Transverse colon (tissue), 4 donors: ENCODE data around the gene TENT5C. TPM values are rescaled to one million over a fixed set of nuclear protein-coding genes. Genes with fewer than 3 reads are reported as not detected.

Experiments
- DNase-seq: peaks from one replicate; pipeline ENCODE4 v3.0.0-alpha.2; 2019
- H3K27ac ChIP-seq, 4 donors: fragments of 200-600 bp; sonication (generic); 2 replicates each; pipeline ENCODE4 v1.5.1; 2016 to 2018; ENCODE audit warnings: inconsistent platforms in 4 of 4
- H3K27me3 ChIP-seq: fragments of 200-600 bp; sonication (generic); 2 replicates; pipeline ENCODE4 v1.5.1; 2017; ENCODE audit warnings: inconsistent platforms
- H3K36me3 ChIP-seq, 4 donors: fragments of 200-600 bp; sonication (generic); 2 replicates each; pipeline ENCODE4 v1.5.1; 2017 to 2019; ENCODE audit warnings: inconsistent platforms in 4 of 4
- H3K4me1 ChIP-seq, 4 donors: fragments of 200-600 bp; sonication (generic); 2 replicates each; pipeline ENCODE4 v1.5.1; 2017 to 2020; ENCODE audit warnings: inconsistent platforms in 4 of 4
- H3K4me3 ChIP-seq, 4 donors: fragments of 200-600 bp; sonication (generic); 1 replicate in 1 of 4; 2 replicates in 3 of 4; pipeline versions ENCODE4 v1.5.1 to v1.6.1; 2017 to 2019; ENCODE audit warnings: inconsistent platforms in 4 of 4
- H3K9me3 ChIP-seq, 2 donors: fragments of 200-600 bp; sonication (generic); 2 replicates each; pipeline ENCODE4 v1.5.1; 2017 to 2019; ENCODE audit warnings: inconsistent platforms in 2 of 2
- CTCF ChIP-seq, 5 experiments: fragments of 200-600 bp in 3 of 5; fragments of 450-650 bp in 2 of 5; sonication (generic) in 3 of 5; IDR thresholded peaks; 1 replicate in 2 of 5; 2 replicates in 3 of 5; pipeline ENCODE4 v1.5.1; 2016 to 2017; ENCODE audit warnings: antibody characterized with exemption in 5 of 5, inconsistent platforms in 3 of 5, mild to moderate bottlenecking in 2 of 5, moderate library complexity in 1 of 5
- EP300 ChIP-seq: sonication (generic); formaldehyde crosslinking; IDR thresholded peaks from one replicate; pipeline ENCODE4 v1.6.1; 2017; ENCODE audit warnings: antibody characterized with exemption, low read depth
- POLR2A ChIP-seq: fragments of 450-650 bp; IDR thresholded peaks from one replicate; pipeline ENCODE4 v1.6.1; 2016; ENCODE audit warnings: antibody characterized with exemption, mild to moderate bottlenecking, moderate library complexity
- POLR2AphosphoS5 ChIP-seq, 3 donors: sonication (generic); formaldehyde crosslinking; IDR thresholded peaks; one replicate each; pipeline ENCODE4 v1.6.1; 2016; ENCODE audit warnings: antibody characterized with exemption in 3 of 3
- WGBS, 2 donors: methylation state at CpG; one replicate each; pipeline ENCODE4 v1.1.5; 2018; ENCODE audit warnings: low coverage in 1 of 2; 5-methylcytosine and 5-hydroxymethylcytosine counted together
- in situ Hi-C, 4 donors: fragments of 200-750 bp; cut with MboI; loops; one replicate each; pipeline versions ENCODE4 v1.15.0 to v1.15.1; 2017; ENCODE audit warnings: low sequenced_read_pairs in 3 of 4, low pct_ligation_motif_present in 1 of 4, low pct_unique_long_range_greater_than_20kb in 1 of 4
- intact Hi-C: fragments of 100-400 bp; cut with DNase I; formaldehyde crosslinking; loops from one replicate; pipeline ENCODE4 v1.15.1; 2023; ENCODE audit warnings: low total_unique reads
- total RNA-seq, 4 donors: library from RNA; depleted of rRNA; stranded (reverse); fragments of >200 nt; gene quantifications; one replicate each; pipeline ENCODE4 v1.1.0, GENCODE V29; 2016

TENT5C gene
- total RNA-seq, 4 donors from 2014 or later, result 3.4 to 30.8 (median 18.1) TPM

GRCh38 chr1:117581391-117581943 is 24.4 kb upstream of the TENT5C start:
- intact Hi-C loops (no loop called here), in situ Hi-C loops (no loop called here)
- H3K9me3 ChIP-seq, result no peaks in the 10 kb centered on the region
- no peak overlapping the region for H3K27ac ChIP-seq
- 94% methylated on average over 10 of the region's 10 CpGs; no CpG with 5 or more reads in 1 of the 2 donors for WGBS, 2 donors
- no peak overlapping the region for H3K4me3 ChIP-seq
- H3K4me1 ChIP-seq, result no peaks in the 10 kb centered on the region
- TF ChIP-seq POLR2AphosphoS5 (IDR thresholded peaks at IDR 0.05) (no peak), CTCF (IDR thresholded peaks at IDR 0.05) (no peak), EP300 (no peak), POLR2A (no peak)
- H3K36me3 ChIP-seq, result no peaks in the 10 kb centered on the region
- H3K27me3 ChIP-seq, result no peaks in the 10 kb centered on the region
- no peak for DNase-seq

GRCh38 chr1:117582451-117582850 is 23.4 kb upstream of the TENT5C start:
- intact Hi-C loops (no loop called here), in situ Hi-C loops (no loop called here)
- no peaks in the 10 kb centered on the region for H3K36me3 ChIP-seq
- no peak overlapping the region for H3K27ac ChIP-seq
- H3K27me3 ChIP-seq, result no peaks in the 10 kb centered on the region
- no peaks in the 10 kb centered on the region for H3K4me1 ChIP-seq
- 87 to 88% methylated on average over 3 of the region's 3 CpGs for WGBS, 2 donors
- no peak for DNase-seq
- TF ChIP-seq CTCF (IDR thresholded peaks at IDR 0.05) (no peak), EP300 (no peak), POLR2AphosphoS5 (IDR thresholded peaks at IDR 0.05) (no peak), POLR2A (no peak)
- H3K9me3 ChIP-seq, result no peaks in the 10 kb centered on the region
- no peak overlapping the region for H3K4me3 ChIP-seq

- intact Hi-C loops, result no loop called here
- no peaks in the 10 kb centered on the region for H3K9me3 ChIP-seq
Measured at GRCh38 chr1:117583247-117583646, 22.6 kb upstream of the TENT5C start.

GRCh38 chr1:117584181-117584580 is 21.7 kb upstream of the TENT5C start:
- TF ChIP-seq EP300, result no peak
- TF ChIP-seq POLR2AphosphoS5 (IDR thresholded peaks at IDR 0.05), result no peak
- no peak for TF ChIP-seq CTCF (IDR thresholded peaks at IDR 0.05)
- no peak for TF ChIP-seq POLR2A
- H3K4me3 ChIP-seq, result no peak overlapping the region
- H3K27me3 ChIP-seq, result no peaks in the 10 kb centered on the region
- DNase-seq, result no peak
- H3K27ac ChIP-seq, result no peak overlapping the region
- no peaks in the 10 kb centered on the region for H3K9me3 ChIP-seq
- in situ Hi-C loops, result no loop called here
- H3K4me1 ChIP-seq, result peaks cover 0 to 2% (median 0%) of the 10 kb centered on the region in 4 donors
- WGBS, 2 donors, result 97 to 100% methylated on average over 4 to 6 of the region's 6 CpGs
- H3K36me3 ChIP-seq, result no peaks in the 10 kb centered on the region
- intact Hi-C loops, result no loop called here

More at GRCh38 chr1:117583247-117583646, 22.6 kb upstream of the TENT5C start:
- no peak for DNase-seq
- H3K27ac ChIP-seq, result no peak overlapping the region
- in situ Hi-C loops, result no loop called here
- WGBS, 2 donors, result 90 to 91% methylated on average over 2 to 6 of the region's 6 CpGs
- no peaks in the 10 kb centered on the region for H3K36me3 ChIP-seq
- no peaks in the 10 kb centered on the region for H3K27me3 ChIP-seq
- no peaks in the 10 kb centered on the region for H3K4me1 ChIP-seq
- no peak overlapping the region for H3K4me3 ChIP-seq
- no peak for TF ChIP-seq POLR2AphosphoS5 (IDR thresholded peaks at IDR 0.05)
- TF ChIP-seq POLR2A, result no peak
- no peak for TF ChIP-seq CTCF (IDR thresholded peaks at IDR 0.05)
- TF ChIP-seq EP300, result no peak
